Lower leg skin (tissue), 4 donors: ENCODE data around the gene IFT43. TPM values are rescaled to one million over a fixed set of nuclear protein-coding genes. Genes with fewer than 3 reads are reported as not detected.

Experiments used
- DNase-seq, 2 donors: peaks; one replicate each; pipeline ENCODE4 v3.0.0-alpha.2; 2019; ENCODE audit warnings: low spot score in 2 of 2
- H3K4me3 ChIP-seq: fragments of 200-600 bp; sonication (generic); 2 replicates; pipeline ENCODE4 v1.5.1; 2017; ENCODE audit warnings: mild to moderate bottlenecking, low read depth; ENCODE audit not compliant: poor library complexity, severe bottlenecking
- CTCF ChIP-seq, 3 donors: fragments of 450-650 bp; IDR thresholded peaks; one replicate each; pipeline ENCODE4 v1.5.1; 2016; ENCODE audit warnings: antibody characterized with exemption in 3 of 3, mild to moderate bottlenecking in 3 of 3, moderate library complexity in 2 of 3
- POLR2A ChIP-seq, 2 donors: fragments of 450-650 bp; IDR thresholded peaks; one replicate each; pipeline ENCODE4 v1.6.1; 2016 to 2017; ENCODE audit warnings: antibody characterized with exemption in 2 of 2, mild to moderate bottlenecking in 1 of 2, moderate library complexity in 1 of 2
- WGBS, 2 donors: methylation state at CpG; one replicate each; pipeline ENCODE4 v1.1.5; 2018; 5-methylcytosine and 5-hydroxymethylcytosine counted together
- intact Hi-C: fragments of 100-400 bp; cut with DNase I; formaldehyde crosslinking; loops from one replicate; pipeline ENCODE4 v1.15.0; 2023; ENCODE audit warnings: low total_unique reads
- total RNA-seq, 4 donors: library from RNA; depleted of rRNA; stranded (reverse); fragments of >200 nt; gene quantifications; one replicate each; pipeline ENCODE4 v1.1.0, GENCODE V29; 2016

The IFT43 gene
- total RNA-seq, 4 donors from 2014 or later, result 18.1 to 30.9 (median 19.7) TPM

GRCh38 chr14:76040704-76041103 is 55.1 kb downstream of the IFT43 start:
- intact Hi-C loops, result no loop called here
- WGBS, 2 donors, result 90 to 94% methylated on average over 3 of the region's 3 CpGs
- DNase-seq, result no peak
- no peak overlapping the region for H3K4me3 ChIP-seq
- TF ChIP-seq CTCF (IDR thresholded peaks at IDR 0.05) (no peak), POLR2A (IDR thresholded peaks at IDR 0.05) (no peak)

- 67 to 79% methylated on average over 3 of the region's 3 CpGs for WGBS, 2 donors
- TF ChIP-seq CTCF (IDR thresholded peaks at IDR 0.05) (no peak), POLR2A (IDR thresholded peaks at IDR 0.05) (no peak)
- no peak overlapping the region for H3K4me3 ChIP-seq
- intact Hi-C loops, result no loop called here
- DNase-seq, result no peak
Measured at GRCh38 chr14:76045773-76046172, 60.2 kb downstream of the IFT43 start.

DNA sequence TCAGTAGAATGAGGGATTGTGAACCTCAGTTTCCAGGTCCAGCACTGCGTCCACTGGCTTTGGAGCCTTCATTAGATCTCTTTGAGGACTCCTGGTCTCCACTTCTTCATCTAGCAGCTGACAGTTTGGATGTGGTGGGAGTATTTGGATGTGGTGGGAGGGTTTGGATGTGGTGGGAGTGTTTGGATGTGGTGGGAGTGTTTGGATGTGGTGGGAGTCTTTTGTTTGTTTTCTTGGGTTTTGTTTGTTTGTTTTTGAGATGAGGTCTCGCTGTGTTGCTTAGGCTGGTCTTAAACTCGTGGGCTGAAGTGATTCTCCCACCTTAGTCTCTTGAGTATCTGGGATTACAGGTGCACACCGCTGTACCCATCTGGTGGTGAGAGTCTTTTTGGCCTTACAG is 64.7 kb downstream of the IFT43 start:
- 92 to 93% methylated on average over 4 of the region's 4 CpGs for WGBS, 2 donors
- TF ChIP-seq POLR2A (IDR thresholded peaks at IDR 0.05), result no peak
- no peak for TF ChIP-seq CTCF (IDR thresholded peaks at IDR 0.05)
- intact Hi-C loops, result loop anchor here (10.0 kb wide), 1 partner anchor 305 kb away; no protein-coding TSS in a partner anchor
- no peak overlapping the region for H3K4me3 ChIP-seq
- no peak for DNase-seq

GRCh38 chr14:76050797-76051392 is 65.3 kb downstream of the IFT43 start:
- intact Hi-C loops, result loop anchor here (10.0 kb wide), 1 partner anchor 304 kb away; no protein-coding TSS in a partner anchor
- H3K4me3 ChIP-seq, result no peak overlapping the region
- WGBS, 2 donors, result 46 to 47% methylated on average over 3 of the region's 3 CpGs
- DNase-seq, result peak in 1 of 2 donors; percentile 52
- TF ChIP-seq POLR2A (IDR thresholded peaks at IDR 0.05), result no peak
- TF ChIP-seq CTCF (IDR thresholded peaks at IDR 0.05), result no peak

DNA sequence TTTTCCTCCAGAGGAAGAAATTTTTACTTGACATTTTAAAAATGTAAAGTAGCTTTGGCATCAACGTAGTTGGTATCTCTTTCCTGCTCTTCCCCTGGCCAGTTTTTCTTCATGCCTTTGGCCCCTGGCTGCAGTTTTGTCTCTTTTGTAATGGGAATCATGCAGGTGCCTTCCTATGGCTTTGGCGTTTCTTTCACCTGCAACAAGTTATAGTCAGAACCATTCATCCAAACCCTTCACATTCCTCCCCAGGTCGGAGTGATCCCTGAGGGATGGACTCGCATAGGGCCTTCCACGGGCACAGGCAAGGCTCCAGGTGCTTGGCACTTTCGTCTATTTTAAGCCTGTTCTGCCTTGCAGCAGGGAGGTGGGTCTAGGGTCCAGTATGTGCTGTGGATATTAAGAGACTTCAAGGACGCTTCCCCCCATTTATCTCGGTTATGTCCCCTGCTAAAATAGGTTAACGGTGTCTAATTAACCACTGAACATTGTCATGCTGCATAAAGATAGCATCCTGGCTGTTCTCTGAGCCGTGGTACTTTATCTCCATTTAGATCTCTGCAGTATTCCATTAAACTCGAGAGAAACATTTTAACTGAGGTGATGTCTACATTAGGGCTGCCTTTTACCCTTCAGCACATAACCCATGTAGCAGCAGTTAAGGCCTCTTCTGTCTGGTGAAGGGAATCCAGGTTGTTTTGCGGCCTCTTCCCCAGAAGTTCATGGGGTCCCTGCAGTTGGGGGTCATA is 66.3 kb downstream of the IFT43 start:
- 86 to 89% methylated on average over 12 of the region's 12 CpGs for WGBS, 2 donors
- H3K4me3 ChIP-seq, result no peak overlapping the region
- TF ChIP-seq CTCF (IDR thresholded peaks at IDR 0.05) (no peak), POLR2A (IDR thresholded peaks at IDR 0.05) (no peak)
- DNase-seq, result no peak
- intact Hi-C loops, result loop anchor here (10.0 kb wide), 1 partner anchor 303 kb away; no protein-coding TSS in a partner anchor
